ENCODE data around the gene TYW1B.
"Not testable (repeated sequence)": the region's sequence is repeated elsewhere in the genome, so short reads cannot be mapped to it uniquely, and the experiment has no call there.

DNA sequence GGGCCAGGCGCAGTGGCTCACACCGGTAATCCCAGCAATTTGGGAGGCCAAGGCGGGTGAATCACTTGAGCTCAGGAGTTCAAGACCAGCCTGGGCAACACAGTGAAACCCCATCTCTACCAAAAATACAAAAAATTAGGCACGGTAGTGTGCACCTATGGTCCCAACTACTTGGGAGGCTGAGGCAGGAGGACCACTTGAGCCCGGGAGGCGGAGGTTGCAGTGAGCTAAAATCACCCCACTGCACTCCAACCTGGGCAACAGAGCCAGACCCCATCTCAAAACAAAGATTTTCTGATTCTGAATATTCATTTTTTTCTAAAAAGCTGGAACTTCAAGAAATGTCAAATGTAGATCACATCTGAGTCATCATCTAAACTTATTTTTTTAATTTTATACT is 10.3 kb upstream of the TYW1B start:
- TF ChIP-seq, protein P1, sequence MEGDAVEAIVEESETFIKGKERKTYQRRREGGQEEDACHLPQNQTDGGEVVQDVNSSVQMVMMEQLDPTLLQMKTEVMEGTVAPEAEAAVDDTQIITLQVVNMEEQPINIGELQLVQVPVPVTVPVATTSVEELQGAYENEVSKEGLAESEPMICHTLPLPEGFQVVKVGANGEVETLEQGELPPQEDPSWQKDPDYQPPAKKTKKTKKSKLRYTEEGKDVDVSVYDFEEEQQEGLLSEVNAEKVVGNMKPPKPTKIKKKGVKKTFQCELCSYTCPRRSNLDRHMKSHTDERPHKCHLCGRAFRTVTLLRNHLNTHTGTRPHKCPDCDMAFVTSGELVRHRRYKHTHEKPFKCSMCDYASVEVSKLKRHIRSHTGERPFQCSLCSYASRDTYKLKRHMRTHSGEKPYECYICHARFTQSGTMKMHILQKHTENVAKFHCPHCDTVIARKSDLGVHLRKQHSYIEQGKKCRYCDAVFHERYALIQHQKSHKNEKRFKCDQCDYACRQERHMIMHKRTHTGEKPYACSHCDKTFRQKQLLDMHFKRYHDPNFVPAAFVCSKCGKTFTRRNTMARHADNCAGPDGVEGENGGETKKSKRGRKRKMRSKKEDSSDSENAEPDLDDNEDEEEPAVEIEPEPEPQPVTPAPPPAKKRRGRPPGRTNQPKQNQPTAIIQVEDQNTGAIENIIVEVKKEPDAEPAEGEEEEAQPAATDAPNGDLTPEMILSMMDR (conservative IDR thresholded peaks at IDR 0.05; ENCODE audit: low read depth, low read length) = not testable (repeated sequence)
- not testable (repeated sequence) for TF ChIP-seq EZH2 (IDR thresholded peaks at IDR 0.05; ENCODE audit: low read length, unreplicated experiment); EZH2phosphoT487 (IDR thresholded peaks at IDR 0.05; ENCODE audit: borderline replicate concordance, low read length)

All from PC-3 (cell line).